GM23338 (cell line): ENCODE data around the gene USH1G. TPM values are rescaled to one million over a fixed set of nuclear protein-coding genes. Genes with fewer than 3 reads are reported as not detected.
A peak's percentile ranks its signal among the peaks of the same experiment; 100 is the strongest.

Experiments used
- ATAC-seq: fragments of 200-7000 bp; cut with Tn5 transposase; 3 replicates; pipeline ENCODE4 v1.9.1; 2020
- DNase-seq: peaks from one replicate; pipeline ENCODE4 v3.0.0-alpha.2; 2015; ENCODE audit warnings: low spot score
- H2AFZ ChIP-seq: fragments of 200-600 bp; sonication (generic); 2 replicates; pipeline ENCODE4 v1.8.0; 2016; ENCODE audit warnings: antibody characterized with exemption, mild to moderate bottlenecking, moderate library complexity
- H3F3A ChIP-seq: fragments of 200-600 bp; sonication (generic); replicated peaks from 2 replicates; pipeline ENCODE4 v1.8.0; 2017; ENCODE audit warnings: antibody characterized with exemption, mixed run types, low read depth
- H3K27ac ChIP-seq: fragments of 200-600 bp; sonication (generic); 2 replicates; pipeline ENCODE4 v1.6.1; 2016; ENCODE audit warnings: low read depth
- H3K27me3 ChIP-seq: fragments of 200-600 bp; sonication (generic); 2 replicates; pipeline ENCODE4 v1.8.0; 2016; ENCODE audit warnings: mild to moderate bottlenecking, mixed run types, moderate library complexity; ENCODE audit not compliant: insufficient read depth
- H3K36me3 ChIP-seq: fragments of 200-600 bp; sonication (generic); 2 replicates; pipeline ENCODE4 v1.8.0; 2016; ENCODE audit warnings: mild to moderate bottlenecking; ENCODE audit not compliant: insufficient read depth
- H3K4me1 ChIP-seq: fragments of 200-600 bp; sonication (generic); 2 replicates; pipeline ENCODE4 v1.8.0; 2016; ENCODE audit warnings: mild to moderate bottlenecking, moderate library complexity; ENCODE audit not compliant: insufficient read depth
- H3K4me2 ChIP-seq: fragments of 200-600 bp; sonication (generic); 2 replicates; pipeline ENCODE4 v1.7.1; 2017; ENCODE audit warnings: mixed run types
- H3K4me3 ChIP-seq: fragments of 200-600 bp; sonication (generic); 2 replicates; pipeline ENCODE4 v1.6.1; 2016; ENCODE audit warnings: mixed run types
- H3K79me2 ChIP-seq: fragments of 200-600 bp; sonication (generic); replicated peaks from 2 replicates; pipeline ENCODE4 v1.8.0; 2017; ENCODE audit warnings: mild to moderate bottlenecking; ENCODE audit not compliant: insufficient read depth
- H3K9me2 ChIP-seq: fragments of 200-600 bp; sonication (generic); 2 replicates; pipeline ENCODE4 v1.8.0; 2017; ENCODE audit not compliant: insufficient read depth
- H4K20me1 ChIP-seq: fragments of 200-600 bp; sonication (generic); replicated peaks from 2 replicates; pipeline ENCODE4 v1.8.0; 2017; ENCODE audit warnings: mild to moderate bottlenecking; ENCODE audit not compliant: insufficient read depth
- H3K27ac Mint-ChIP-seq: 2 replicates; pipeline ENCODE4 v1.8.0; 2020; ENCODE audit warnings: inconsistent platforms, mild to moderate bottlenecking, moderate library complexity, mixed read lengths
- H3K27me3 Mint-ChIP-seq: 3 replicates; pipeline ENCODE4 v1.8.0; 2022; ENCODE audit warnings: low read depth, mild to moderate bottlenecking, moderate library complexity, mixed read lengths, inconsistent platforms; ENCODE audit not compliant: insufficient read depth, poor library complexity
- H3K36me3 Mint-ChIP-seq: 3 replicates; pipeline ENCODE4 v1.8.0; 2021; ENCODE audit warnings: low read depth, mild to moderate bottlenecking, inconsistent platforms, moderate library complexity, mixed read lengths
- H3K4me1 Mint-ChIP-seq: 3 replicates; pipeline ENCODE4 v1.8.0; 2020; ENCODE audit warnings: mild to moderate bottlenecking, inconsistent platforms, mixed read lengths
- H3K4me3 Mint-ChIP-seq: 3 replicates; pipeline ENCODE4 v1.8.0; 2021; ENCODE audit warnings: moderate library complexity, mild to moderate bottlenecking, inconsistent platforms, mixed read lengths
- H3K9me3 Mint-ChIP-seq: 3 replicates; pipeline ENCODE4 v1.8.0; 2020; ENCODE audit warnings: moderate library complexity, mild to moderate bottlenecking, inconsistent platforms, mixed read lengths
- EZH2 ChIP-seq: fragments of 200-600 bp; sonication (generic); IDR thresholded peaks from one replicate; pipeline ENCODE4 v1.8.0; 2017; ENCODE audit warnings: antibody characterized with exemption, mild to moderate bottlenecking, low read depth; ENCODE audit not compliant: unreplicated experiment
- EZH2phosphoT487 ChIP-seq: fragments of 200-600 bp; sonication (generic); IDR thresholded peaks from one replicate; pipeline ENCODE4 v1.8.1; 2018; ENCODE audit warnings: antibody characterized with exemption; ENCODE audit not compliant: unreplicated experiment
- JUNB ChIP-seq: IDR thresholded peaks from one replicate; pipeline ENCODE4 v1.6.1; 2016; ENCODE audit warnings: antibody characterized with exemption; ENCODE audit not compliant: unreplicated experiment
- NANOG ChIP-seq: IDR thresholded peaks from 2 replicates; pipeline ENCODE4 v1.6.1; 2016; ENCODE audit warnings: antibody characterized with exemption, borderline replicate concordance
- POLR2AphosphoS5 ChIP-seq: IDR thresholded peaks from 2 replicates; pipeline ENCODE4 v1.6.1; 2016; ENCODE audit warnings: antibody characterized with exemption, low read depth
- STAT1 ChIP-seq: IDR thresholded peaks from one replicate; pipeline ENCODE4 v1.6.1; 2016; ENCODE audit warnings: antibody characterized with exemption; ENCODE audit not compliant: unreplicated experiment
- ZNF462 ChIP-seq: fragments of 250-450 bp; sonication (Bioruptor Pico); IDR thresholded peaks from 2 replicates; pipeline ENCODE4 v1.5.0; 2020; ENCODE audit warnings: mild to moderate bottlenecking, moderate library complexity
- polyA plus RNA-seq: library from polyadenylated mRNA; unstranded; fragments of >200 nt; fragmentation: Nextera tagmentation; extraction: Ambion mirVana; gene quantifications from 2 replicates; pipeline ENCODE4 v1.2.1, GENCODE V29; 2016
- total RNA-seq: library from RNA; depleted of rRNA; stranded (reverse); fragments of >200 nt; shearing (Covaris generic); gene quantifications from 2 replicates; pipeline ENCODE4 v1.2.3, GENCODE V29; 2014
- TF ChIP-seq, protein P1 (sequence below): IDR thresholded peaks from one replicate; pipeline ENCODE4 v1.6.1; 2018; ENCODE audit warnings: antibody characterized with exemption; ENCODE audit not compliant: unreplicated experiment
- TF ChIP-seq, protein P2 (sequence below): IDR thresholded peaks from 2 replicates; pipeline ENCODE4 v1.6.1; 2016; ENCODE audit warnings: antibody characterized with exemption

USH1G gene
- total and polyA plus RNA-seq, 2 experiments from 2014 or later = 0.34 to 1.7 TPM

- Histone ChIP-seq H3F3A (no peaks in the 10 kb centered on the region), H3K9me2 (no peaks in the 10 kb centered on the region), H3K27ac (no peak overlapping the region), H4K20me1 (no peaks in the 10 kb centered on the region), H3K4me2 (peak overlapping the region; percentile 64; the same call in 1 of the 2 replicates), H2AFZ (0 out of 2 replicates have a peak overlapping the region, but pooled peaks have one; percentile 9), H3K4me1 (peaks cover 6% of the 10 kb centered on the region; the same call in 1 of the 2 replicates), H3K36me3 (no peaks in the 10 kb centered on the region), H3K79me2 (no peaks in the 10 kb centered on the region), H3K27me3 (no peaks in the 10 kb centered on the region), H3K4me3 (no peak overlapping the region)
- TF ChIP-seq, protein P1, sequence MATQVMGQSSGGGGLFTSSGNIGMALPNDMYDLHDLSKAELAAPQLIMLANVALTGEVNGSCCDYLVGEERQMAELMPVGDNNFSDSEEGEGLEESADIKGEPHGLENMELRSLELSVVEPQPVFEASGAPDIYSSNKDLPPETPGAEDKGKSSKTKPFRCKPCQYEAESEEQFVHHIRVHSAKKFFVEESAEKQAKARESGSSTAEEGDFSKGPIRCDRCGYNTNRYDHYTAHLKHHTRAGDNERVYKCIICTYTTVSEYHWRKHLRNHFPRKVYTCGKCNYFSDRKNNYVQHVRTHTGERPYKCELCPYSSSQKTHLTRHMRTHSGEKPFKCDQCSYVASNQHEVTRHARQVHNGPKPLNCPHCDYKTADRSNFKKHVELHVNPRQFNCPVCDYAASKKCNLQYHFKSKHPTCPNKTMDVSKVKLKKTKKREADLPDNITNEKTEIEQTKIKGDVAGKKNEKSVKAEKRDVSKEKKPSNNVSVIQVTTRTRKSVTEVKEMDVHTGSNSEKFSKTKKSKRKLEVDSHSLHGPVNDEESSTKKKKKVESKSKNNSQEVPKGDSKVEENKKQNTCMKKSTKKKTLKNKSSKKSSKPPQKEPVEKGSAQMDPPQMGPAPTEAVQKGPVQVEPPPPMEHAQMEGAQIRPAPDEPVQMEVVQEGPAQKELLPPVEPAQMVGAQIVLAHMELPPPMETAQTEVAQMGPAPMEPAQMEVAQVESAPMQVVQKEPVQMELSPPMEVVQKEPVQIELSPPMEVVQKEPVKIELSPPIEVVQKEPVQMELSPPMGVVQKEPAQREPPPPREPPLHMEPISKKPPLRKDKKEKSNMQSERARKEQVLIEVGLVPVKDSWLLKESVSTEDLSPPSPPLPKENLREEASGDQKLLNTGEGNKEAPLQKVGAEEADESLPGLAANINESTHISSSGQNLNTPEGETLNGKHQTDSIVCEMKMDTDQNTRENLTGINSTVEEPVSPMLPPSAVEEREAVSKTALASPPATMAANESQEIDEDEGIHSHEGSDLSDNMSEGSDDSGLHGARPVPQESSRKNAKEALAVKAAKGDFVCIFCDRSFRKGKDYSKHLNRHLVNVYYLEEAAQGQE = no peak
- no peak for TF ChIP-seq JUNB
- TF ChIP-seq EZH2phosphoT487 = no peak
- no peak for TF ChIP-seq POLR2AphosphoS5
- TF ChIP-seq NANOG = no peak
- no peak for TF ChIP-seq STAT1
- TF ChIP-seq EZH2 = no peak
- TF ChIP-seq ZNF462 (CRISPR knock-in tag) = no peak
- TF ChIP-seq, protein P2, sequence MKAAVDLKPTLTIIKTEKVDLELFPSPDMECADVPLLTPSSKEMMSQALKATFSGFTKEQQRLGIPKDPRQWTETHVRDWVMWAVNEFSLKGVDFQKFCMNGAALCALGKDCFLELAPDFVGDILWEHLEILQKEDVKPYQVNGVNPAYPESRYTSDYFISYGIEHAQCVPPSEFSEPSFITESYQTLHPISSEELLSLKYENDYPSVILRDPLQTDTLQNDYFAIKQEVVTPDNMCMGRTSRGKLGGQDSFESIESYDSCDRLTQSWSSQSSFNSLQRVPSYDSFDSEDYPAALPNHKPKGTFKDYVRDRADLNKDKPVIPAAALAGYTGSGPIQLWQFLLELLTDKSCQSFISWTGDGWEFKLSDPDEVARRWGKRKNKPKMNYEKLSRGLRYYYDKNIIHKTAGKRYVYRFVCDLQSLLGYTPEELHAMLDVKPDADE = no peak
- peak; percentile 58 for ATAC-seq
- DNase-seq = peak; percentile 46
- Mint-ChIP-seq H3K9me3 (no peaks in the 10 kb centered on the region), H3K4me1 (peaks cover 10% of the 10 kb centered on the region), H3K4me3 (no peak overlapping the region), H3K27me3 (peaks cover 14% of the 10 kb centered on the region), H3K27ac (no peak overlapping the region), H3K36me3 (no peaks in the 10 kb centered on the region)
These were observed 39.8 kb downstream of the USH1G start for GRCh38 chr17:74883241-74883745.
